Esophagus muscularis mucosa (tissue), 4 donors: ENCODE data around the gene MROH8. TPM values are rescaled to one million over a fixed set of nuclear protein-coding genes. Genes with fewer than 3 reads are reported as not detected.

ENCODE experiments used
- DNase-seq: peaks from one replicate; pipeline ENCODE4 v3.0.0-alpha.2; 2017; ENCODE audit errors: extremely low spot score
- H3K27ac ChIP-seq, 4 donors: fragments of 200-600 bp; sonication (generic); replicated peaks in 1 of 4; 1 replicate in 3 of 4; 2 replicates in 1 of 4; pipeline ENCODE4 v1.5.1; 2016 to 2019; ENCODE audit warnings: mild to moderate bottlenecking in 1 of 4
- H3K27me3 ChIP-seq, 4 donors: fragments of 200-600 bp; sonication (generic); one replicate each; pipeline versions ENCODE4 v1.5.1 to v1.6.0; 2016 to 2019
- H3K36me3 ChIP-seq, 4 donors: fragments of 200-600 bp; sonication (generic); one replicate each; pipeline ENCODE4 v1.5.1; 2016 to 2019
- H3K4me1 ChIP-seq, 4 donors: fragments of 200-600 bp; sonication (generic); one replicate each; pipeline ENCODE4 v1.5.1; 2016 to 2019
- H3K4me3 ChIP-seq, 4 donors: fragments of 200-600 bp; sonication (generic); 1 replicate in 2 of 4; 2 replicates in 2 of 4; pipeline ENCODE4 v1.5.1; 2016 to 2019; ENCODE audit warnings: mild to moderate bottlenecking in 4 of 4, moderate library complexity in 1 of 4
- H3K9me3 ChIP-seq, 4 donors: fragments of 200-600 bp; sonication (generic); 1 replicate in 3 of 4; 2 replicates in 1 of 4; pipeline ENCODE4 v1.5.1; 2016 to 2019
- EP300 ChIP-seq: sonication (generic); formaldehyde crosslinking; IDR thresholded peaks from one replicate; pipeline ENCODE4 v1.6.1; 2017; ENCODE audit warnings: antibody characterized with exemption
- POLR2A ChIP-seq: fragments of 450-650 bp; IDR thresholded peaks from one replicate; pipeline ENCODE4 v1.6.1; 2017; ENCODE audit warnings: antibody characterized with exemption, moderate library complexity, mild to moderate bottlenecking, low read depth
- POLR2AphosphoS5 ChIP-seq, 2 donors: sonication (generic); formaldehyde crosslinking; IDR thresholded peaks; one replicate each; pipeline ENCODE4 v1.6.1; 2017; ENCODE audit warnings: antibody characterized with exemption in 2 of 2
- WGBS: methylation state at CpG from one replicate; pipeline ENCODE4 v1.1.5; 2018; 5-methylcytosine and 5-hydroxymethylcytosine counted together
- intact Hi-C: fragments of 100-400 bp; cut with DNase I; formaldehyde crosslinking; loops from one replicate; pipeline ENCODE4 v1.15.1; 2023
- total RNA-seq, 4 donors: library from RNA; depleted of rRNA; stranded (reverse); fragments of >200 nt; gene quantifications; one replicate each; pipeline versions ENCODE4 v1.1.0 to v1.2.1, GENCODE V29; 2016
- TF ChIP-seq, protein P1 (sequence below), 3 experiments: fragments of 200-600 bp in 2 of 3; fragments of 450-650 bp in 1 of 3; sonication (generic) in 2 of 3; IDR thresholded peaks; one replicate each; pipeline ENCODE4 v1.5.1; 2017 to 2019; ENCODE audit warnings: antibody characterized with exemption in 3 of 3, mild to moderate bottlenecking in 2 of 3, moderate library complexity in 1 of 3

Gene MROH8
- total RNA-seq, 4 donors from 2014 or later = 2.7 to 6.2 (median 3.0) TPM

GRCh38 chr20:37225146-37225545 lies 45.8 kb upstream of the MROH8 start:
- 84% methylated on average over 5 of the region's 5 CpGs for WGBS
- no peak for DNase-seq
- Histone ChIP-seq H3K9me3 (no peaks in the 10 kb centered on the region), H3K27me3 (no peaks in the 10 kb centered on the region), H3K4me3 (no peak overlapping the region), H3K4me1 (peaks cover 30 to 66% (median 58%) of the 10 kb centered on the region in 4 donors), H3K27ac (no peak overlapping the region), H3K36me3 (peaks cover 39 to 76% (median 63%) of the 10 kb centered on the region in 4 donors)
- no peak for TF ChIP-seq POLR2A
- TF ChIP-seq, protein P1, sequence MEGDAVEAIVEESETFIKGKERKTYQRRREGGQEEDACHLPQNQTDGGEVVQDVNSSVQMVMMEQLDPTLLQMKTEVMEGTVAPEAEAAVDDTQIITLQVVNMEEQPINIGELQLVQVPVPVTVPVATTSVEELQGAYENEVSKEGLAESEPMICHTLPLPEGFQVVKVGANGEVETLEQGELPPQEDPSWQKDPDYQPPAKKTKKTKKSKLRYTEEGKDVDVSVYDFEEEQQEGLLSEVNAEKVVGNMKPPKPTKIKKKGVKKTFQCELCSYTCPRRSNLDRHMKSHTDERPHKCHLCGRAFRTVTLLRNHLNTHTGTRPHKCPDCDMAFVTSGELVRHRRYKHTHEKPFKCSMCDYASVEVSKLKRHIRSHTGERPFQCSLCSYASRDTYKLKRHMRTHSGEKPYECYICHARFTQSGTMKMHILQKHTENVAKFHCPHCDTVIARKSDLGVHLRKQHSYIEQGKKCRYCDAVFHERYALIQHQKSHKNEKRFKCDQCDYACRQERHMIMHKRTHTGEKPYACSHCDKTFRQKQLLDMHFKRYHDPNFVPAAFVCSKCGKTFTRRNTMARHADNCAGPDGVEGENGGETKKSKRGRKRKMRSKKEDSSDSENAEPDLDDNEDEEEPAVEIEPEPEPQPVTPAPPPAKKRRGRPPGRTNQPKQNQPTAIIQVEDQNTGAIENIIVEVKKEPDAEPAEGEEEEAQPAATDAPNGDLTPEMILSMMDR (IDR thresholded peaks at IDR 0.05) = no peak
- TF ChIP-seq EP300 = no peak
- no peak for TF ChIP-seq POLR2AphosphoS5 (IDR thresholded peaks at IDR 0.05)
- intact Hi-C loops = no loop called here

DNA sequence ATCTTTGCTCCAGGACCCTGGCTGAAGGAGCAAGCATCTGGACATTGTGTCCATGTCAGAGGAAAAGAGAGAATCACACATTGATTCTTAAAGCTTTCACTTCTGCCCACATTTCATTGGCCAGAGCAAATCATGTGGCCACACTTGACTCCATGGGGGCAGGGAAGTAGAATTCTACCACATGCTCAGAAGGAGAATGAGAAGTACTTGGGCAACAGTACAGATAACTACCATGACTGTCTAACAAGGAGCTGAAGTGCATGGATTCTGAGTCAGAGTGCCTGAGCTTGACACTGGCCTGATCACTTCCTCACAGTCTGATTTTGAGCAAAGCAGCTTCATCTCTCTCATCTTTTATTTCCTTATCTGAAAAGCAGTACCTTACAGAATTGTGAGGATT lies 43.7 kb upstream of the MROH8 start:
- H3K27me3 ChIP-seq = no peaks in the 10 kb centered on the region
- peaks cover 26 to 69% (median 50%) of the 10 kb centered on the region in 4 donors for H3K36me3 ChIP-seq
- H3K9me3 ChIP-seq = no peaks in the 10 kb centered on the region
- TF ChIP-seq EP300 = no peak
- TF ChIP-seq POLR2A = no peak
- TF ChIP-seq, protein P1 (IDR thresholded peaks at IDR 0.05) = no peak
- no peak for TF ChIP-seq POLR2AphosphoS5 (IDR thresholded peaks at IDR 0.05)
- intact Hi-C loops = no loop called here
- DNase-seq = no peak
- H3K4me3 ChIP-seq = no peak overlapping the region
- peaks cover 20 to 60% (median 56%) of the 10 kb centered on the region in 4 donors for H3K4me1 ChIP-seq
- peak overlapping the region in 2 of 4 donors; percentile 16 to 67 for H3K27ac ChIP-seq

- no peaks in the 10 kb centered on the region for H3K27me3 ChIP-seq
- H3K4me1 ChIP-seq = peaks cover 10 to 51% (median 46%) of the 10 kb centered on the region in 4 donors
- no peak overlapping the region for H3K4me3 ChIP-seq
- intact Hi-C loops = no loop called here
- 89% methylated on average over 4 of the region's 4 CpGs for WGBS
- TF ChIP-seq POLR2AphosphoS5 (IDR thresholded peaks at IDR 0.05) = no peak
- no peak for TF ChIP-seq POLR2A
- TF ChIP-seq EP300 = no peak
- TF ChIP-seq, protein P1 (IDR thresholded peaks at IDR 0.05) = no peak
- H3K9me3 ChIP-seq = no peaks in the 10 kb centered on the region
- peak overlapping the region; percentile 34 to 67 (median 62) for H3K27ac ChIP-seq
- DNase-seq = no peak
- peaks cover 26 to 70% (median 55%) of the 10 kb centered on the region in 4 donors for H3K36me3 ChIP-seq
These were observed 42.7 kb upstream of the MROH8 start for GRCh38 chr20:37222086-37222485.

GRCh38 chr20:37220731-37221130 lies 41.4 kb upstream of the MROH8 start:
- WGBS = 29% methylated on average over 3 of the region's 3 CpGs
- peaks cover 22 to 70% (median 58%) of the 10 kb centered on the region in 4 donors for H3K36me3 ChIP-seq
- H3K4me1 ChIP-seq = peaks cover 6 to 39% (median 37%) of the 10 kb centered on the region in 4 donors
- DNase-seq = no peak
- no peak for TF ChIP-seq POLR2A
- no peak for TF ChIP-seq EP300
- TF ChIP-seq POLR2AphosphoS5 (IDR thresholded peaks at IDR 0.05) = no peak
- TF ChIP-seq, protein P1 (IDR thresholded peaks at IDR 0.05) = no peak
- no peak overlapping the region for H3K4me3 ChIP-seq
- no peaks in the 10 kb centered on the region for H3K27me3 ChIP-seq
- intact Hi-C loops = no loop called here
- peak overlapping the region; percentile 34 to 67 (median 62) for H3K27ac ChIP-seq
- H3K9me3 ChIP-seq = no peaks in the 10 kb centered on the region
